Panc1 (cell line): ENCODE results near the gene SKP1. TPM values are rescaled to one million over a fixed set of nuclear protein-coding genes. Genes with fewer than 3 reads are reported as not detected.

Experiments used
- ATAC-seq: fragments of 200-7000 bp; cut with Tn5 transposase; 2 replicates; pipeline ENCODE4 v1.9.1; 2020; ENCODE audit warnings: mild to moderate bottlenecking, moderate library complexity
- BruUV-seq: library from RNA; stranded (reverse); fragments of 400-500 nt; replicated peaks from 2 replicates; lab custom pipeline; 2021; lab: Mats Ljungman, UMichigan
- CTCF ChIA-PET: fragments of 300-600 bp; sonication (Branson Sonifier 250); formaldehyde crosslinking; loops from one replicate; lab custom pipeline; 2022; ENCODE audit warnings: antibody characterized with exemption; lab: Charles Lee
- POLR2A ChIA-PET: fragments of 300-600 bp; sonication (Branson Sonifier 250); formaldehyde crosslinking; loops from one replicate; lab custom pipeline; 2022; ENCODE audit warnings: antibody characterized with exemption; lab: Charles Lee
- DNase-seq: peaks from one replicate; pipeline ENCODE4 v3.0.0-alpha.2; 2010; ENCODE audit warnings: low read depth, low spot score
- H3K27ac ChIP-seq: 2 replicates; pipeline ENCODE4 v1.5.1; 2011; ENCODE audit warnings: mild to moderate bottlenecking, low read length, inconsistent platforms
- H3K27me3 ChIP-seq: fragments of 200-500 bp; sonication (Bioruptor generic); 2 replicates; pipeline ENCODE4 v1.6.0; 2014; ENCODE audit warnings: low read length, inconsistent platforms; ENCODE audit not compliant: control insufficient read depth, insufficient read depth
- H3K36me3 ChIP-seq: fragments of 200-500 bp; sonication (Bioruptor generic); 2 replicates; pipeline ENCODE4 v1.5.1; 2014; ENCODE audit warnings: inconsistent platforms, mild to moderate bottlenecking, low read length, moderate library complexity; ENCODE audit not compliant: control insufficient read depth, insufficient read depth
- H3K4me1 ChIP-seq: 2 replicates; pipeline ENCODE4 v1.5.1; 2011; ENCODE audit warnings: inconsistent platforms, mild to moderate bottlenecking, low read length, moderate library complexity; ENCODE audit not compliant: control insufficient read depth, insufficient read depth
- H3K4me3 ChIP-seq, 2 experiments: 2 replicates each; pipeline ENCODE4 v1.5.1; 2011 to 2012; ENCODE audit warnings: low read depth in 2 of 2, low read length in 2 of 2, mild to moderate bottlenecking in 2 of 2, inconsistent platforms in 1 of 2, moderate library complexity in 1 of 2
- H3K9me3 ChIP-seq: fragments of 200-500 bp; sonication (Bioruptor generic); 2 replicates; pipeline ENCODE4 v1.5.1; 2014; ENCODE audit warnings: low read depth, mild to moderate bottlenecking, inconsistent platforms, low read length, moderate library complexity; ENCODE audit not compliant: control insufficient read depth, insufficient read depth
- POLR2AphosphoS5 ChIP-seq: IDR thresholded peaks from 2 replicates; pipeline ENCODE4 v1.6.1; 2012; ENCODE audit warnings: mild to moderate bottlenecking, low read depth, low read length, moderate library complexity
- SIN3A ChIP-seq: IDR thresholded peaks from 2 replicates; pipeline ENCODE4 v1.6.1; 2012; ENCODE audit warnings: low read depth, mild to moderate bottlenecking, low read length, moderate library complexity, borderline replicate concordance; ENCODE audit not compliant: insufficient read depth
- TCF7L2 ChIP-seq: IDR thresholded peaks from 2 replicates; pipeline ENCODE4 v1.6.1; 2011; ENCODE audit warnings: mild to moderate bottlenecking, low read depth, low read length, inconsistent platforms
- in situ Hi-C: cut with HindIII; loops from 2 replicates; pipeline ENCODE4 v1.10.0; 2016; ENCODE audit warnings: low sequenced_read_pairs, low pct_unique_long_range_greater_than_20kb
- intact Hi-C: fragments of 100-400 bp; cut with micrococcal nuclease; formaldehyde crosslinking; loops from one replicate; pipeline ENCODE4 v1.10.0; 2022; ENCODE audit not compliant: unreplicated experiment
- total RNA-seq: library from RNA; stranded (reverse); gene quantifications from one replicate; pipeline ENCODE4 v1.2.1, GENCODE V29; 2021; ENCODE audit not compliant: unreplicated experiment
- TF ChIP-seq, protein P1 (sequence below), 2 experiments: IDR thresholded peaks; 2 replicates each; pipeline ENCODE4 v1.6.1; 2011 to 2012; ENCODE audit warnings: low read depth in 2 of 2, control low read depth in 1 of 2, low read length in 1 of 2, mild to moderate bottlenecking in 1 of 2, moderate library complexity in 1 of 2; ENCODE audit not compliant: insufficient read depth in 1 of 2
- TF ChIP-seq, protein P2 (sequence below): fragments of 450-650 bp; IDR thresholded peaks from 2 replicates; pipeline ENCODE4 v1.5.1; 2017; ENCODE audit warnings: mild to moderate bottlenecking

Gene SKP1
- total RNA-seq, 1 experiment from 2014 or later = 301 TPM

DNA sequence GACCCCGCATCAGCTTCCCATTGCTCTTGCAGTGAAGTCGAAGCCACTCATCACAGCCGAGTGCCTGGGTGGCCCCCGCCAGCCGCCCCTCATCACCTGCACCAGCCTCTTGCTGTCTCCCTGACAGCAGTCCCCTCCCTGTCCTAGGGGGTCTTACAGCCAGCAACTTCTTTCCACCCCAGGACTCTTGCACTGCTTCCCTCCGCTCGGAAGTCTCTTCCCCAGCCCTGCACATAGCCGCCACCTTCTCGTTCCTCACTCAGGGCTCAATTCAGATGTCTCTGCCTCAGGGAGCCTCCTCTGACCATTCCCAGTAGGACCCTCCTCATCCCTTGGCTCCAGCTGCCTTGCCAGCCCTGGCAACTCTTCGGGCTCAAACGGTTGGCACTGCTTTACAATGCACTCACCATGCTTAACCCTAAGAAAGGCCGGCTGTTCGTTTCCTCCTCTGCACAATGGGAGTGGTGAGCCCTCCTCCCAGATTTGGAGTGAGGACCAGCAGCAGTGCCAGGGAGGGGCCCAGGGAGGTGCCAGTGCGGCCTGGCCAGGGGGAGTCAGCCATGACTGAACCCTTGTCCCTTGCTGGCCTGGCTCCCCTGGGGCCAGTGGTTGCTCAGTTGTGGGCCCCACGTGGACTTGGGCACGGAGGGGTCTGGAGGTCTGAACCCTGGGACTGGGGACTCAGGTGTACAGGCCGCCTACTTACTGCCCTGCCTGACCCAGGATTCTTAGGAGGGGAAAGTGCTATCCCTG is 56.2 kb downstream of the SKP1 start:
- no peak overlapping the region for H3K27ac ChIP-seq
- peaks cover 20% of the 10 kb centered on the region for H3K4me1 ChIP-seq
- CTCF ChIA-PET = no interaction called here
- no peaks in the 10 kb centered on the region for H3K9me3 ChIP-seq
- POLR2A ChIA-PET = no interaction called here
- ATAC-seq (no peak), DNase-seq (no peak)
- BruUV-seq = no TSS peak
- intact Hi-C loops = no loop called here
- TF ChIP-seq POLR2AphosphoS5 = no peak
- TF ChIP-seq SIN3A = no peak
- TF ChIP-seq, protein P1, sequence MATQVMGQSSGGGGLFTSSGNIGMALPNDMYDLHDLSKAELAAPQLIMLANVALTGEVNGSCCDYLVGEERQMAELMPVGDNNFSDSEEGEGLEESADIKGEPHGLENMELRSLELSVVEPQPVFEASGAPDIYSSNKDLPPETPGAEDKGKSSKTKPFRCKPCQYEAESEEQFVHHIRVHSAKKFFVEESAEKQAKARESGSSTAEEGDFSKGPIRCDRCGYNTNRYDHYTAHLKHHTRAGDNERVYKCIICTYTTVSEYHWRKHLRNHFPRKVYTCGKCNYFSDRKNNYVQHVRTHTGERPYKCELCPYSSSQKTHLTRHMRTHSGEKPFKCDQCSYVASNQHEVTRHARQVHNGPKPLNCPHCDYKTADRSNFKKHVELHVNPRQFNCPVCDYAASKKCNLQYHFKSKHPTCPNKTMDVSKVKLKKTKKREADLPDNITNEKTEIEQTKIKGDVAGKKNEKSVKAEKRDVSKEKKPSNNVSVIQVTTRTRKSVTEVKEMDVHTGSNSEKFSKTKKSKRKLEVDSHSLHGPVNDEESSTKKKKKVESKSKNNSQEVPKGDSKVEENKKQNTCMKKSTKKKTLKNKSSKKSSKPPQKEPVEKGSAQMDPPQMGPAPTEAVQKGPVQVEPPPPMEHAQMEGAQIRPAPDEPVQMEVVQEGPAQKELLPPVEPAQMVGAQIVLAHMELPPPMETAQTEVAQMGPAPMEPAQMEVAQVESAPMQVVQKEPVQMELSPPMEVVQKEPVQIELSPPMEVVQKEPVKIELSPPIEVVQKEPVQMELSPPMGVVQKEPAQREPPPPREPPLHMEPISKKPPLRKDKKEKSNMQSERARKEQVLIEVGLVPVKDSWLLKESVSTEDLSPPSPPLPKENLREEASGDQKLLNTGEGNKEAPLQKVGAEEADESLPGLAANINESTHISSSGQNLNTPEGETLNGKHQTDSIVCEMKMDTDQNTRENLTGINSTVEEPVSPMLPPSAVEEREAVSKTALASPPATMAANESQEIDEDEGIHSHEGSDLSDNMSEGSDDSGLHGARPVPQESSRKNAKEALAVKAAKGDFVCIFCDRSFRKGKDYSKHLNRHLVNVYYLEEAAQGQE (IDR thresholded peaks at IDR 0.05; ENCODE audit: insufficient read depth in 1 of 2, low read depth in 2 of 2, low read length in 1 of 2) = no peak
- TF ChIP-seq, protein P2, sequence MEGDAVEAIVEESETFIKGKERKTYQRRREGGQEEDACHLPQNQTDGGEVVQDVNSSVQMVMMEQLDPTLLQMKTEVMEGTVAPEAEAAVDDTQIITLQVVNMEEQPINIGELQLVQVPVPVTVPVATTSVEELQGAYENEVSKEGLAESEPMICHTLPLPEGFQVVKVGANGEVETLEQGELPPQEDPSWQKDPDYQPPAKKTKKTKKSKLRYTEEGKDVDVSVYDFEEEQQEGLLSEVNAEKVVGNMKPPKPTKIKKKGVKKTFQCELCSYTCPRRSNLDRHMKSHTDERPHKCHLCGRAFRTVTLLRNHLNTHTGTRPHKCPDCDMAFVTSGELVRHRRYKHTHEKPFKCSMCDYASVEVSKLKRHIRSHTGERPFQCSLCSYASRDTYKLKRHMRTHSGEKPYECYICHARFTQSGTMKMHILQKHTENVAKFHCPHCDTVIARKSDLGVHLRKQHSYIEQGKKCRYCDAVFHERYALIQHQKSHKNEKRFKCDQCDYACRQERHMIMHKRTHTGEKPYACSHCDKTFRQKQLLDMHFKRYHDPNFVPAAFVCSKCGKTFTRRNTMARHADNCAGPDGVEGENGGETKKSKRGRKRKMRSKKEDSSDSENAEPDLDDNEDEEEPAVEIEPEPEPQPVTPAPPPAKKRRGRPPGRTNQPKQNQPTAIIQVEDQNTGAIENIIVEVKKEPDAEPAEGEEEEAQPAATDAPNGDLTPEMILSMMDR = no peak
- no peak for TF ChIP-seq TCF7L2
- in situ Hi-C loops = no loop called here
- no peaks in the 10 kb centered on the region for H3K36me3 ChIP-seq
- H3K27me3 ChIP-seq = no peaks in the 10 kb centered on the region
- H3K4me3 ChIP-seq = no peak overlapping the region

DNA sequence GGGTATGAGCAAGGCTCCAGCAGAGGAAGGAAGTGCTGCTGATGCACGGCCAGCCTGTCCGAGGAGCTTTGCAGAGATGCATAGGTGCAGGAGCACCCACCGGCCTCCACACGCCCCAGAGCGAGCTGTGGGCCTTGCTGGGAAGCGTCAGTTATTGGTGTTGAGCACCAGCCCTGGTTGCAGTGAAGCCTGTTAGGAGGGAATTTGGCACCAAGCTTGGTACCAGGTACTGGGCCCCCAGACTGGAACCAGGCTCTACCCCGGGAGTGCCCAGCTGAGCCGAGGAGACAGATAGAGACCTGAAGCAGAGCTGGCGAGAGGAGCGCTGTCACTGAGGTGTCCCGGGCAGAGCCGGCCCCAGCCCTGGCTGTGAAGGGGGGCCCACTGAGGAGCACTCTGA is 57.0 kb downstream of the SKP1 start:
- in situ Hi-C loops = no loop called here
- no TSS peak for BruUV-seq
- TF ChIP-seq POLR2AphosphoS5 (no peak), SIN3A (no peak)
- TF ChIP-seq, protein P2 = no peak
- Histone ChIP-seq H3K9me3 (no peaks in the 10 kb centered on the region), H3K4me1 (peaks cover 11% of the 10 kb centered on the region), H3K4me3 (no peak overlapping the region), H3K27me3 (no peaks in the 10 kb centered on the region), H3K27ac (no peak overlapping the region), H3K36me3 (no peaks in the 10 kb centered on the region)
- intact Hi-C loops = no loop called here
- DNase-seq = no peak
- ChIA-PET CTCF (no interaction called here), POLR2A (no interaction called here)
- no peak for ATAC-seq
